Adrenal gland (tissue), 5 donors: ENCODE data around the gene SERPINB6.

Experiments
- POLR2A ChIP-seq, 2 donors: fragments of 450-650 bp; IDR thresholded peaks; one replicate each; pipeline ENCODE4 v1.6.1; 2017; ENCODE audit warnings: antibody characterized with exemption in 2 of 2, mild to moderate bottlenecking in 2 of 2, moderate library complexity in 1 of 2
- TF ChIP-seq, protein P1 (sequence below), 6 experiments: fragments of 450-650 bp in 4 of 6; fragments of 200-600 bp in 2 of 6; sonication (generic) in 1 of 6; IDR thresholded peaks; 1 replicate in 5 of 6; 2 replicates in 1 of 6; pipeline versions ENCODE4 v1.5.1 to v1.8.0; 2016 to 2021; ENCODE audit warnings: antibody characterized with exemption in 6 of 6, mild to moderate bottlenecking in 2 of 6, moderate library complexity in 1 of 6
- donor health status: DM: no; HTN: no; CAD: no.

DNA sequence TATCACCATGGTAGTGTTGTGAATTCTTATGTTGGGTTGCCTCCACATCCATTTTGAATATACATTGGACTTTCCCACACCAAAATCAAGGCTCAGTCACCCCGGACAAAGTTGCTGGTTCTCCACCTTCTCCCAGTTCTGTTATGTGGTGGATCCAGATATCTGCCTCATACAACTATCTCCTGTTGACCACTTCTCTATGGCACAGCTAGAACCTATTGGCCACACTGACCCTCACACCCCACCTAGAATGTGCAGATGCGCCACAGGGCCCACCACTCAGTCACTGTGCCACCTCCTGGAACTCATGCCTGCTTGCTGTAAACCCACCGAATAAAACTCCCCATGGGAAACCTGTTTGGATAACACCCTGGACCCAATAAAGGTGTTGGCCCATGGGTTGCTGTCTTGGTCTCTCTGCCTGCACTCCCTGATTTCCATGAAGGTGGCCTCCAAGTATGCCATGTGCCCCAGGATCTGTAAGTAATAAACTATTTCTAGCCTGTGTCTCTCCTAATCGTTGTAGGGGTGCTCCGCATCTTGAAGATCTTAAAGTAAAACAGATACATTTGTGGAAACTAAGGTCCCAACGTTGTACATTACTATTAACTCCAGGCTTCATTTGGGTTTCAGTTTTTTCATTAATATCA, 21.1 kb upstream of the SERPINB6 start:
- TF ChIP-seq, protein P1, sequence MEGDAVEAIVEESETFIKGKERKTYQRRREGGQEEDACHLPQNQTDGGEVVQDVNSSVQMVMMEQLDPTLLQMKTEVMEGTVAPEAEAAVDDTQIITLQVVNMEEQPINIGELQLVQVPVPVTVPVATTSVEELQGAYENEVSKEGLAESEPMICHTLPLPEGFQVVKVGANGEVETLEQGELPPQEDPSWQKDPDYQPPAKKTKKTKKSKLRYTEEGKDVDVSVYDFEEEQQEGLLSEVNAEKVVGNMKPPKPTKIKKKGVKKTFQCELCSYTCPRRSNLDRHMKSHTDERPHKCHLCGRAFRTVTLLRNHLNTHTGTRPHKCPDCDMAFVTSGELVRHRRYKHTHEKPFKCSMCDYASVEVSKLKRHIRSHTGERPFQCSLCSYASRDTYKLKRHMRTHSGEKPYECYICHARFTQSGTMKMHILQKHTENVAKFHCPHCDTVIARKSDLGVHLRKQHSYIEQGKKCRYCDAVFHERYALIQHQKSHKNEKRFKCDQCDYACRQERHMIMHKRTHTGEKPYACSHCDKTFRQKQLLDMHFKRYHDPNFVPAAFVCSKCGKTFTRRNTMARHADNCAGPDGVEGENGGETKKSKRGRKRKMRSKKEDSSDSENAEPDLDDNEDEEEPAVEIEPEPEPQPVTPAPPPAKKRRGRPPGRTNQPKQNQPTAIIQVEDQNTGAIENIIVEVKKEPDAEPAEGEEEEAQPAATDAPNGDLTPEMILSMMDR (IDR thresholded peaks at IDR 0.05) = no peak
- no peak for TF ChIP-seq POLR2A (IDR thresholded peaks at IDR 0.05)
